Kidney (tissue), 14 donors: Measurements from ENCODE around the gene INHA. TPM values are rescaled to one million over a fixed set of nuclear protein-coding genes. Genes with fewer than 3 reads are reported as not detected.

Source experiments
- DNase-seq, 5 donors: peaks; one replicate each; pipeline ENCODE4 v3.0.0-alpha.2; 2013 to 2020
- FAIRE-seq: peaks from 2 replicates; lab custom pipeline; 2012; peaks lifted over from hg19 to GRCh38; lab: Jason Lieb, UNC
- H3K27ac ChIP-seq, 2 donors: one replicate each; pipeline ENCODE4 v1.7.0; 2013; ENCODE audit warnings: low read depth in 2 of 2, low read length in 2 of 2, inconsistent platforms in 1 of 2
- H3K27me3 ChIP-seq: one replicate; pipeline ENCODE4 v1.7.1; 2013; ENCODE audit warnings: low read length, inconsistent platforms; ENCODE audit not compliant: control insufficient read depth, insufficient read depth
- H3K36me3 ChIP-seq, 3 donors: one replicate each; pipeline versions ENCODE4 v1.7.0 to v1.7.1; 2013; ENCODE audit warnings: low read length in 3 of 3, control low read depth in 1 of 3, inconsistent platforms in 1 of 3; ENCODE audit not compliant: insufficient read depth in 3 of 3, control insufficient read depth in 2 of 3
- H3K4me1 ChIP-seq, 3 donors: one replicate each; pipeline versions ENCODE4 v1.7.0 to v1.7.1; 2013; ENCODE audit warnings: low read length in 3 of 3, inconsistent platforms in 1 of 3, low read depth in 1 of 3; ENCODE audit not compliant: control insufficient read depth in 2 of 3, insufficient read depth in 2 of 3
- H3K4me3 ChIP-seq, 3 donors: one replicate each; pipeline versions ENCODE4 v1.7.0 to v1.8.1; 2013; ENCODE audit warnings: low read length in 3 of 3, control low read depth in 1 of 3, inconsistent platforms in 1 of 3
- H3K9ac ChIP-seq, 3 donors: one replicate each; pipeline versions ENCODE4 v1.7.0 to v1.7.1; 2013; ENCODE audit warnings: low read length in 3 of 3, control low read depth in 1 of 3, inconsistent platforms in 1 of 3
- H3K9me3 ChIP-seq, 3 donors: one replicate each; pipeline versions ENCODE4 v1.7.0 to v1.7.1; 2013; ENCODE audit warnings: low read length in 3 of 3, control low read depth in 1 of 3, inconsistent platforms in 1 of 3; ENCODE audit not compliant: control insufficient read depth in 2 of 3, insufficient read depth in 1 of 3
- CTCF ChIP-seq: IDR thresholded peaks from 3 replicates; pipeline ENCODE4 v1.5.1; 2012; ENCODE audit warnings: mild to moderate bottlenecking, moderate library complexity, borderline replicate concordance; ENCODE audit not compliant: insufficient read depth; ENCODE audit errors: extremely low read depth
- intact Hi-C: fragments of 100-400 bp; cut with DNase I; formaldehyde crosslinking; loops from one replicate; pipeline ENCODE4 v1.11.1; 2022
- polyA plus RNA-seq: library from polyadenylated mRNA; stranded (reverse); fragments of 350-450 nt; fragmentation: Illumina TruSeq; extraction: RNeasy Lipid Tissue Mini Kit (QIAGEN cat#74804); gene quantifications from one replicate; pipeline ENCODE4 v1.2.3, GENCODE V29; 2014; ENCODE audit warnings: low read depth, low replicate concordance; ENCODE audit not compliant: insufficient read depth
- total RNA-seq: library from RNA; stranded (reverse); fragmentation: NEBNext Ultra II Directional; extraction: Animal tissue kit (Norgen Biotek cat#: 25700); gene quantifications from one replicate; pipeline ENCODE4 v1.2.1, GENCODE V29; 2021
- donor health status: control.
- donor health status: control.
- donor health status: control.
- donor health status: control.
- donor health status: control.
- donor health status: DM: yes; HTN: yes; CAD: no.
- donor health status: Normal renal cell carcinoma (clear cell type).

The INHA gene
- total and polyA plus RNA-seq, 2 donors from 2014 or later, result 1.2 to 2.5 TPM

DNA sequence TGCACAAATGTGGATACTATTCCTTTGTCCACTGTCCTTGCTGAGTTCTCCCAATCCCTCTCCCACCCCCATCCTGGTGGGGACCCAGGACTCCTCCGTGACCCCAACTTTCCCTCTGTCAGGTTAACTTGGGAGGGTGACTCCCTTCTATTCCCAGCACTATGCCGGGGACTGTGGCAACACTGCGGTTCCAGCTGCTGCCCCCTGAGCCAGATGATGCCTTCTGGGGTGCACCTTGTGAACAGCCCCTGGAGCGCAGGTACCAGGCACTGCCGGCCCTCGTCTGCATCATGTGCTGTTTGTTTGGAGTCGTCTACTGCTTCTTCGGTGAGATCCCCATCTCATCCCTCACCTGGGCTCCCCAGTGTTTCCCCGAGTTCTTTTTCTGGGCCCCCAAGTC is 27.5 kb upstream of the INHA start:
- H3K9me3 ChIP-seq, result no peaks in the 10 kb centered on the region
- H3K9ac ChIP-seq, result peak overlapping the region in 1 of 3 donors; percentile 58
- no peak overlapping the region for H3K27ac ChIP-seq
- FAIRE-seq (no peak), DNase-seq (peak in 1 of 5 donors; percentile 63)
- intact Hi-C loops, result no loop called here
- H3K36me3 ChIP-seq, result peaks cover 0 to 8% (median 8%) of the 10 kb centered on the region in 3 donors
- peak overlapping the region; percentile 23 to 72 (median 47) for H3K4me3 ChIP-seq
- H3K27me3 ChIP-seq, result no peaks in the 10 kb centered on the region
- H3K4me1 ChIP-seq, result peaks cover 4 to 18% (median 9%) of the 10 kb centered on the region in 3 donors
- TF ChIP-seq CTCF, result no peak

DNA sequence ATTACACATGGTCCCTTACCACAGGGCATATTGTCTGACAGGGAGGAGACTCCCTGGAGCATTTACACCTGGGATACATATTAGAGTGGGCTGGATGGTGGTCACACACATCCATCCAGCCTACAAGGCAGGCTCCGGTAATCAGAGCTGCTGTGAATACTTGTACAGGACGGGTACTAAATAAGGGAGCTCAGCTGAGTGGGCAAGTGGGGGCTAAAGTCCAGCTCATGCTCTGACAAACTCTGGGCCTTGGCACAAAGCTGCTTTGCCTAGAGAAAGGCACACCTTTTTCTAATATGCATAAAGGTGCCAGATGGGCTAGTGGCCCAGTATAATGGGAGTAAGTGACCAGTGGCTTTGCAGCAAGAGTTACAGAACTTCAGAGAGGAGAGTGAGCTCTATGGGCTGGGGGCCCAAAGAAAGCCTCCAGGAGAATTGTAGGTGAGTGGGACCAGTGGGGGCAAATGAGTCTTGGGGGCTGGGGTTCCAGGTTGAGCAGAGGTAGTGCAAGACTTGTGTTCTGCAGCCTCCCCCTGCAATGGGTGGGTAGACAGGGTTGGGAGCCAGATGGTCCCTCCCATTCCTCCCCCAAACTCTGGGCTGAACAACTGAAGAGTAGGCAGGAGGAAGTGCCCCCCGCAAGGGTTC is 26.7 kb upstream of the INHA start:
- FAIRE-seq, result no peak
- no peaks in the 10 kb centered on the region for H3K27me3 ChIP-seq
- no peak overlapping the region for H3K4me3 ChIP-seq
- no peaks in the 10 kb centered on the region for H3K9me3 ChIP-seq
- TF ChIP-seq CTCF, result no peak
- intact Hi-C loops, result no loop called here
- DNase-seq, result no peak
- H3K4me1 ChIP-seq, result peaks cover 4 to 18% (median 9%) of the 10 kb centered on the region in 3 donors
- H3K27ac ChIP-seq, result no peak overlapping the region
- H3K9ac ChIP-seq, result no peak overlapping the region
- H3K36me3 ChIP-seq, result peaks cover 0 to 8% (median 7%) of the 10 kb centered on the region in 3 donors

DNA sequence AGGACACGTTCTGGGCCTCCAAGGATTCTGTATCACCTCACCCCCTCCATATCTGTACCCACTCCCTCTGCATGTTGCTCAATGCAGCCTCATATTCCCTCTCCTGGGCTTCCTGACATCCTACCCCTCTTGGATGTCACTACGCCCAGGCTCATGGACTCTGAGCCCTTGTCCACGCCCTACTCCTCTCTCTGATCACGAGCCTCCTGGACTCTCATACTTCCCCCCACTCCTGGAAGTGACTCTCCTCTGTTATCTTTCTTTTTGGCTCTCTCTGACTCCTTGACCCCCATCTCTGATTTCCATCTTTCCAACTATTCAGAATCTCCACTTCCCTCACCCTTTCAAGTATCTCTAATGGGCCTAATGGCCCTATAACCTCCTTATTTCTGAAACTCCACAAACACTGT is 26.2 kb upstream of the INHA start:
- Histone ChIP-seq H3K36me3 (peaks cover 0 to 3% (median 2%) of the 10 kb centered on the region in 3 donors), H3K4me1 (peaks cover 4 to 18% (median 9%) of the 10 kb centered on the region in 3 donors), H3K9ac (no peak overlapping the region), H3K27me3 (no peaks in the 10 kb centered on the region), H3K9me3 (no peaks in the 10 kb centered on the region), H3K4me3 (no peak overlapping the region), H3K27ac (no peak overlapping the region)
- no peak for FAIRE-seq
- TF ChIP-seq CTCF, result no peak
- intact Hi-C loops, result no loop called here
- peak in 1 of 5 donors; percentile 36 for DNase-seq

DNA sequence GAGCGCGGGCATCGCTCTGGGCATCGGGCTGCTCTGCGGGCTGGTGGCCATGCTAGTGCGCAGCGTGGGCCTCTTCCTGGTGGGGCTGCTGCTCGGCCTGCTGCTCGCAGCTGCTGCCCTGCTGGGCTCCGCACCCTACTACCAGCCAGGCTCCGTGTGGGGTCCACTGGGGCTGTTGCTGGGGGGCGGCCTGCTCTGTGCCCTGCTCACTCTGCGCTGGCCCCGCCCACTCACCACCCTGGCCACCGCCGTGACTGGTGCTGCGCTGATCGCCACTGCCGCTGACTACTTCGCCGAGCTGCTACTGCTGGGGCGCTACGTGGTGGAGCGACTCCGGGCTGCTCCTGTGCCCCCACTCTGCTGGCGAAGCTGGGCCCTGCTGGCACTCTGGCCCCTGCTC is 24.5 kb upstream of the INHA start:
- no peak for FAIRE-seq
- Histone ChIP-seq H3K27me3 (no peaks in the 10 kb centered on the region), H3K9ac (no peak overlapping the region), H3K4me3 (no peak overlapping the region), H3K4me1 (peaks cover under 1 to 12% (median 2%) of the 10 kb centered on the region in 3 donors), H3K9me3 (no peaks in the 10 kb centered on the region), H3K36me3 (no peaks in the 10 kb centered on the region), H3K27ac (no peak overlapping the region)
- intact Hi-C loops, result no loop called here
- peak in 2 of 5 donors; percentile 39 to 71 for DNase-seq
- no peak for TF ChIP-seq CTCF
